H1 (cell line): ENCODE measurements around the gene CLIC3. TPM values are rescaled to one million over a fixed set of nuclear protein-coding genes. Genes with fewer than 3 reads are reported as not detected.

ENCODE experiments used
- CTCF ChIA-PET: fragments of 300-600 bp; sonication (Branson Sonifier 250); formaldehyde crosslinking; loops from one replicate; lab custom pipeline; 2021; ENCODE audit not compliant: partially characterized antibody; lab: Charles Lee
- POLR2A ChIA-PET: fragments of 300-600 bp; sonication (Branson Sonifier 250); formaldehyde crosslinking; loops from one replicate; lab custom pipeline; 2021; ENCODE audit warnings: inconsistent platforms; ENCODE audit not compliant: partially characterized antibody; lab: Charles Lee
- DNase-seq, 2 experiments: peaks; one replicate each; pipeline versions ENCODE4 v3.0.0 to v3.0.0-alpha.2; 2010 to 2022; ENCODE audit warnings: low spot score in 2 of 2, low read depth in 1 of 2, mixed read lengths in 1 of 2
- FAIRE-seq: peaks from 2 replicates; lab custom pipeline; 2011; peaks lifted over from hg19 to GRCh38; lab: Jason Lieb, UNC
- H2AFZ ChIP-seq: 2 replicates; pipeline ENCODE4 v1.8.1; 2012; ENCODE audit warnings: low read length, inconsistent platforms
- H2AK5ac ChIP-seq: 2 replicates; pipeline ENCODE4 v1.6.1; 2013; ENCODE audit warnings: low read depth, low read length
- H2BK120ac ChIP-seq: replicated peaks from 2 replicates; pipeline ENCODE3; 2013; ENCODE audit warnings: low read depth, low read length, inconsistent platforms
- H2BK12ac ChIP-seq: 2 replicates; pipeline ENCODE4 v1.6.1; 2013; ENCODE audit warnings: low read depth, low read length
- H2BK15ac ChIP-seq: 2 replicates; pipeline ENCODE4 v1.6.1; 2013; ENCODE audit warnings: low read length
- H2BK20ac ChIP-seq: 2 replicates; pipeline ENCODE4 v1.6.1; 2013; ENCODE audit warnings: low read length
- H2BK5ac ChIP-seq: 2 replicates; pipeline ENCODE4 v1.6.1; 2013; ENCODE audit warnings: low read depth, low read length
- H3K14ac ChIP-seq: 2 replicates; pipeline ENCODE4 v1.6.1; 2013; ENCODE audit warnings: inconsistent platforms; ENCODE audit not compliant: insufficient read length
- H3K18ac ChIP-seq: 2 replicates; pipeline ENCODE4 v1.6.1; 2013; ENCODE audit warnings: low read length; ENCODE audit errors: extremely low read depth
- H3K23ac ChIP-seq: 2 replicates; pipeline ENCODE4 v1.6.1; 2013; ENCODE audit warnings: inconsistent platforms; ENCODE audit not compliant: insufficient read length
- H3K23me2 ChIP-seq: 2 replicates; pipeline ENCODE4 v1.6.1; 2013; ENCODE audit warnings: low read depth, low read length
- H3K27ac ChIP-seq: 2 replicates; pipeline ENCODE4 v1.6.1; 2011; ENCODE audit warnings: low read depth, low read length, inconsistent platforms
- H3K27me3 ChIP-seq, 4 experiments: replicated peaks in 1 of 4; 1 replicate in 1 of 4; 2 replicates in 3 of 4; pipeline versions ENCODE4 v1.6.1 to v1.8.1; 2011 to 2013; ENCODE audit warnings: low read length in 3 of 4, mild to moderate bottlenecking in 3 of 4, inconsistent platforms in 2 of 4, mixed read lengths in 2 of 4, moderate library complexity in 1 of 4; ENCODE audit not compliant: control insufficient read depth in 3 of 4, insufficient read depth in 3 of 4; ENCODE audit errors: extremely low read depth in 1 of 4
- H3K36me3 ChIP-seq, 4 experiments: 2 replicates each; pipeline versions ENCODE4 v1.6.1 to v1.8.1; 2011 to 2013; ENCODE audit warnings: mild to moderate bottlenecking in 4 of 4, low read length in 3 of 4, moderate library complexity in 2 of 4, control low read depth in 1 of 4, inconsistent platforms in 1 of 4; ENCODE audit not compliant: insufficient read depth in 4 of 4, control insufficient read depth in 2 of 4
- H3K4ac ChIP-seq: replicated peaks from 2 replicates; pipeline ENCODE3; 2013; ENCODE audit warnings: low read length, low read depth, mixed read lengths, inconsistent platforms; ENCODE audit not compliant: insufficient read length
- H3K4me1 ChIP-seq, 4 experiments: replicated peaks in 1 of 4; 1 replicate in 1 of 4; 2 replicates in 3 of 4; pipeline versions ENCODE4 v1.6.1 to v1.8.1; 2011 to 2013; ENCODE audit warnings: low read length in 3 of 4, inconsistent platforms in 2 of 4, mixed read lengths in 1 of 4; ENCODE audit not compliant: insufficient read depth in 4 of 4, control insufficient read depth in 3 of 4
- H3K4me2 ChIP-seq, 2 experiments: 2 replicates each; pipeline versions ENCODE4 v1.6.1 to v1.8.1; 2011 to 2013; ENCODE audit warnings: low read depth in 2 of 2, low read length in 2 of 2, control low read depth in 1 of 2, inconsistent platforms in 1 of 2, mild to moderate bottlenecking in 1 of 2; ENCODE audit not compliant: insufficient read depth in 1 of 2
- H3K4me3 ChIP-seq, 4 experiments: fragments of 200-600, 300-600 bp in 1 of 4; sonication (generic), shearing (Covaris generic), sonication (Bioruptor Twin) in 1 of 4; 2 replicates each; pipeline versions ENCODE4 v1.5.1 to v1.8.1; 2011 to 2016; ENCODE audit warnings: low read length in 4 of 4, low read depth in 3 of 4, control low read depth in 2 of 4, inconsistent platforms in 2 of 4, mild to moderate bottlenecking in 2 of 4, mixed read lengths in 1 of 4, moderate library complexity in 1 of 4; ENCODE audit not compliant: insufficient read depth in 2 of 4; ENCODE audit errors: extremely low read depth in 1 of 4
- H3K56ac ChIP-seq: replicated peaks from 2 replicates; pipeline ENCODE3; 2013; ENCODE audit warnings: low read depth, mild to moderate bottlenecking, mixed read lengths, low read length, inconsistent platforms; ENCODE audit not compliant: insufficient read length
- H3K79me1 ChIP-seq: 2 replicates; pipeline ENCODE4 v1.6.1; 2013; ENCODE audit warnings: low read depth, low read length, control low read depth
- H3K79me2 ChIP-seq, 2 experiments: 2 replicates each; pipeline versions ENCODE4 v1.6.1 to v1.8.1; 2012 to 2013; ENCODE audit warnings: low read length in 2 of 2, mild to moderate bottlenecking in 2 of 2, inconsistent platforms in 1 of 2; ENCODE audit not compliant: insufficient read depth in 2 of 2, control insufficient read depth in 1 of 2
- H3K9ac ChIP-seq, 4 experiments: replicated peaks in 1 of 4; 1 replicate in 1 of 4; 2 replicates in 3 of 4; pipeline versions ENCODE4 v1.6.1 to v1.8.1; 2011 to 2013; ENCODE audit warnings: low read depth in 3 of 4, low read length in 3 of 4, control low read depth in 2 of 4, mild to moderate bottlenecking in 2 of 4, moderate library complexity in 2 of 4, inconsistent platforms in 1 of 4; ENCODE audit errors: extremely low read depth in 1 of 4
- H3K9me3 ChIP-seq, 2 experiments: 2 replicates each; pipeline versions ENCODE4 v1.6.1 to v1.8.1; 2012 to 2013; ENCODE audit warnings: mild to moderate bottlenecking in 2 of 2, moderate library complexity in 2 of 2, control low read depth in 1 of 2, inconsistent platforms in 1 of 2, low read depth in 1 of 2, low read length in 1 of 2, mixed read lengths in 1 of 2; ENCODE audit not compliant: insufficient read depth in 2 of 2
- H4K20me1 ChIP-seq, 2 experiments: replicated peaks in 1 of 2; 2 replicates each; pipeline versions ENCODE3 to v1.8.1; 2011 to 2013; ENCODE audit warnings: inconsistent platforms in 2 of 2, low read length in 2 of 2, mild to moderate bottlenecking in 1 of 2; ENCODE audit not compliant: insufficient read depth in 2 of 2, control insufficient read depth in 1 of 2
- H4K5ac ChIP-seq: 2 replicates; pipeline ENCODE4 v1.6.1; 2013; ENCODE audit warnings: low read length, low read depth, mixed read lengths, inconsistent platforms; ENCODE audit not compliant: insufficient read length
- H4K8ac ChIP-seq: 2 replicates; pipeline ENCODE4 v1.8.0; 2013; ENCODE audit warnings: mild to moderate bottlenecking, moderate library complexity, low read length, inconsistent platforms; ENCODE audit not compliant: insufficient read depth; ENCODE audit errors: extremely low read depth
- H4K91ac ChIP-seq: replicated peaks from 2 replicates; pipeline ENCODE3; 2013; ENCODE audit warnings: low read length, mixed read lengths, inconsistent platforms; ENCODE audit not compliant: insufficient read length
- MAX ChIP-seq: IDR thresholded peaks from 2 replicates; pipeline ENCODE4 v1.6.1; 2012; ENCODE audit warnings: inconsistent platforms
- NRF1 ChIP-seq: IDR thresholded peaks from 2 replicates; pipeline ENCODE4 v1.6.1; 2011; ENCODE audit warnings: mild to moderate bottlenecking, low read depth, low read length, improper control_type of control experiment
- SAP30 ChIP-seq: fragments of 300-600 bp; sonication (generic); IDR thresholded peaks from 2 replicates; pipeline ENCODE4 v1.7.1; 2012; ENCODE audit warnings: low read length, moderate library complexity, mild to moderate bottlenecking, inconsistent platforms; ENCODE audit not compliant: insufficient read depth, insufficient replicate concordance
- SIRT6 ChIP-seq: IDR thresholded peaks from one replicate; pipeline ENCODE4 v1.7.1; 2012; ENCODE audit warnings: low read length, inconsistent platforms
- TAF7 ChIP-seq: optimal IDR thresholded peaks from 2 replicates; pipeline ENCODE3; 2011; ENCODE audit warnings: low read depth, mild to moderate bottlenecking, inconsistent platforms, low read length, moderate library complexity, borderline replicate concordance
- WGBS, 2 experiments: shearing (Covaris generic) in 1 of 2; methylation state at CpG; one replicate each; pipeline versions ENCODE4 v1.1.6 to v1.1.7; 2013 to 2015; ENCODE audit warnings: low lambda C conversion rate in 2 of 2, mixed read lengths in 2 of 2, inconsistent platforms in 1 of 2, low coverage in 1 of 2, missing lambda C conversion rate in 1 of 2; ENCODE audit not compliant: insufficient replicate concordance in 2 of 2, insufficient coverage in 1 of 2, insufficient read length in 1 of 2; ENCODE audit errors: extremely low coverage in 1 of 2, missing lambda C conversion rate in 1 of 2; 5-methylcytosine and 5-hydroxymethylcytosine counted together
- polyA plus RNA-seq, 7 experiments: library from polyadenylated mRNA; depleted of rRNA in 3 of 7; stranded (reverse) in 5 of 7; unstranded in 2 of 7; fragments of >200 nt in 5 of 7; fragments of 200-250 nt in 2 of 7; gene quantifications; 1 replicate in 5 of 7; 2 replicates in 1 of 7; 4 replicates in 1 of 7; pipeline versions ENCODE4 v1.2.1 to v1.2.3, GENCODE V29; 2011 to 2013; ENCODE audit warnings: missing spikeins in 2 of 7, mixed read lengths in 2 of 7
- total RNA-seq: library from RNA; stranded (reverse); fragmentation: NEBNext Ultra II Directional; extraction: Animal tissue kit (Norgen Biotek cat#: 25700); gene quantifications from 2 replicates; pipeline ENCODE4 v1.2.1, GENCODE V29; 2021

The CLIC3 gene
- total and polyA plus RNA-seq, 2 of the 8 experiments (the other 6 are each of a cell fraction or from before 2014, with no cell fraction given): 0.12 TPM; not detected in 1

DNA sequence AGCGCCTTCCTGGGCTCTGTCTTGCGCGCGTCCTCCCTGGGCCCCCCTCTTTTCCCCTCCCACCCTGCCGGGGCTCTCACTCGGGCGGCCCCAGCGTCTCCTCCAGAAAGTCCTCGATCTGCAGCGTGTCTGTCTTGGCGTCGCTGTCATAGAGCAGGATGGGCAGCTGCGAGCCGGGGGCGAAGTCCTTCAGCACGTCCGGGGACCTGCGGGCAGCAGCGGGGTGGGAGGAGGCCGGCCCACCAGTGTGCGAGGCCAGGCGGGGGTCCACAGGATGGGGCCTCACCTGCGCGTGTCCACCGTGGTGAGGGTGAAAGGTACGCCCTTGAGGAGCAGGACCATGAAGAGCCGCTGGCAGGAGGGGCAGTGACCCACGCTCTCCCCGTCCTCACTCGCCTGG, 1.0 kb downstream of the CLIC3 start:
- H4K5ac ChIP-seq: no peak overlapping the region
- peaks cover 17% of the 10 kb centered on the region for H3K23me2 ChIP-seq
- peaks cover 0 to 10% (median 7%) of the 10 kb centered on the region in 4 experiments; a peak in 3 of 7 replicates for H3K27me3 ChIP-seq
- no peak overlapping the region for H3K56ac ChIP-seq
- TF ChIP-seq MAX (no peak), NRF1 (no peak), SAP30 (no peak), TAF7 (no peak), SIRT6 (no peak)
- H3K9me3 ChIP-seq: peaks cover 6% of the 10 kb centered on the region in 2 experiments; a peak in 2 of 4 replicates
- no peak overlapping the region for H2BK120ac ChIP-seq
- peaks cover 0 to 2% of the 10 kb centered on the region in 2 experiments for H4K20me1 ChIP-seq
- no peak overlapping the region for H2BK20ac ChIP-seq
- no peak overlapping the region for H3K4me3 ChIP-seq
- peaks cover 0 to 2% (median 0%) of the 10 kb centered on the region in 4 experiments; a peak in 1 of 8 replicates for H3K36me3 ChIP-seq
- no peak overlapping the region for H3K9ac ChIP-seq
- DNase-seq: no peak
- no peak overlapping the region for H3K18ac ChIP-seq
- H2BK15ac ChIP-seq: no peak overlapping the region
- H4K91ac ChIP-seq: no peak overlapping the region
- H3K4me1 ChIP-seq: peaks cover 0 to 20% (median 11%) of the 10 kb centered on the region in 4 experiments; a peak in 6 of 7 replicates
- no peak overlapping the region for H2BK12ac ChIP-seq
- no peak overlapping the region for H3K14ac ChIP-seq
- H3K23ac ChIP-seq: no peak overlapping the region
- H2AFZ ChIP-seq: no peak overlapping the region
- H3K79me2 ChIP-seq: no peaks in the 10 kb centered on the region
- 86% methylated on average over 30 of the region's 30 CpGs; no CpG with 5 or more reads in 1 of the 2 experiments for WGBS, 2 experiments
- ChIA-PET POLR2A (interaction anchor here (1.4 kb wide), 2 partner anchors 21 to 147 kb away, joined by 4 to 5 read pairs; no protein-coding TSS in a partner anchor), CTCF (interaction anchor here (0.6 to 5.6 kb wide), 11 partner anchors 7 to 179 kb away, joined by 3 to 29 read pairs (median 5); partner anchors contain the start of genes ABCA2, FUT7, LCNL1 and PTGDS)
- H3K79me1 ChIP-seq: no peaks in the 10 kb centered on the region
- H3K4me2 ChIP-seq: peak overlapping the region in 1 of 2 experiments; percentile 47; a peak in 1 of 4 replicates
- H2AK5ac ChIP-seq: no peak overlapping the region
- H4K8ac ChIP-seq: no peak overlapping the region
- no peak overlapping the region for H3K27ac ChIP-seq
- no peak overlapping the region for H2BK5ac ChIP-seq
- no peak for FAIRE-seq
- H3K4ac ChIP-seq: no peak overlapping the region
